Tibial artery (tissue), 4 donors: ENCODE results near the gene IQCH.

Experiments used
- DNase-seq, 2 donors: peaks; one replicate each; pipeline ENCODE4 v3.0.0-alpha.2; 2019
- H3K27ac ChIP-seq, 2 donors: fragments of 200-600 bp; sonication (generic) in 1 of 2; 1 replicate in 1 of 2; 2 replicates in 1 of 2; pipeline ENCODE4 v1.5.1; 2018 to 2019; ENCODE audit warnings: mild to moderate bottlenecking in 1 of 2
- H3K27me3 ChIP-seq, 2 donors: fragments of 200-600 bp; sonication (generic) in 1 of 2; one replicate each; pipeline versions ENCODE4 v1.5.1 to v1.6.0; 2016 to 2019
- H3K36me3 ChIP-seq, 3 donors: fragments of 200-600 bp; sonication (generic) in 2 of 3; one replicate each; pipeline ENCODE4 v1.5.1; 2016 to 2019; ENCODE audit warnings: mild to moderate bottlenecking in 2 of 3
- H3K4me1 ChIP-seq, 4 donors: fragments of 200-600 bp; sonication (generic) in 2 of 4; 1 replicate in 3 of 4; 2 replicates in 1 of 4; pipeline ENCODE4 v1.5.1; 2016 to 2019
- H3K4me3 ChIP-seq, 2 donors: fragments of 200-600 bp; sonication (generic) in 1 of 2; 1 replicate in 1 of 2; 2 replicates in 1 of 2; pipeline ENCODE4 v1.5.1; 2018 to 2019; ENCODE audit warnings: mild to moderate bottlenecking in 2 of 2
- H3K9me3 ChIP-seq, 3 donors: fragments of 200-600 bp; sonication (generic) in 1 of 3; one replicate each; pipeline ENCODE4 v1.5.1; 2016 to 2019
- CTCF ChIP-seq, 2 experiments: fragments of 200-600 bp in 1 of 2; fragments of 450-650 bp in 1 of 2; IDR thresholded peaks; one replicate each; pipeline ENCODE4 v1.5.1; 2017 to 2019; ENCODE audit warnings: antibody characterized with exemption in 2 of 2, mild to moderate bottlenecking in 1 of 2, moderate library complexity in 1 of 2
- intact Hi-C: fragments of 100-400 bp; cut with DNase I; formaldehyde crosslinking; loops from one replicate; pipeline ENCODE4 v1.15.0; 2023; ENCODE audit warnings: low total_unique reads

Gene IQCH

GRCh38 chr15:67319961-67320360, 65.4 kb downstream of the IQCH start:
- no peak overlapping the region for H3K4me3 ChIP-seq
- H3K9me3 ChIP-seq, result no peaks in the 10 kb centered on the region
- no peaks in the 10 kb centered on the region for H3K27me3 ChIP-seq
- TF ChIP-seq CTCF (IDR thresholded peaks at IDR 0.05), result no peak
- no peaks in the 10 kb centered on the region for H3K36me3 ChIP-seq
- DNase-seq, result no peak
- no peak overlapping the region for H3K27ac ChIP-seq
- H3K4me1 ChIP-seq, result no peaks in the 10 kb centered on the region
- intact Hi-C loops, result no loop called here

- Histone ChIP-seq H3K27ac (no peak overlapping the region), H3K36me3 (no peaks in the 10 kb centered on the region), H3K9me3 (no peaks in the 10 kb centered on the region), H3K4me1 (no peaks in the 10 kb centered on the region), H3K27me3 (no peaks in the 10 kb centered on the region), H3K4me3 (no peak overlapping the region)
- no peak for DNase-seq
- TF ChIP-seq CTCF (IDR thresholded peaks at IDR 0.05), result no peak
- intact Hi-C loops, result no loop called here
Measured at GRCh38 chr15:67321352-67321751, 66.8 kb downstream of the IQCH start.

DNA sequence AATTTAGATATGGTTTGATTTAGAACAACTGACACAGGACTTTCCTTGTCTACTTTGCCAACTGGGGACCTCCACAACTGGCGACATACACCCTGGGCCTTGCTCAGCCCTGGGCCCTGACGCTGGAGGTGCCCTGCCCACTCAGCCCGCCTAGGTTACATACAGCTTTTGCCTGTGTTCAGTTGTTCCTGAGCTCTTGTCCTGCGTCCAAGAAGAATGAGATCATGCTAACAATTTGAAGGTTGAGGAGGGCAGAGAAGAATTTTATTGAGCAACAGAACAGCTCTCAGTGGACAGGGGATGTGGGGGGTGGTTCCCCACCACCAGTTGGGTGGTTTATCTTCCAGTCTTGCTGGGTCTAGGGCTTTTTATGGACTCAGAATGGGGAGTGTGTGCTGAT, 67.9 kb downstream of the IQCH start:
- Histone ChIP-seq H3K4me3 (no peak overlapping the region), H3K27ac (no peak overlapping the region), H3K4me1 (no peaks in the 10 kb centered on the region), H3K9me3 (peaks cover 0 to 7% (median 4%) of the 10 kb centered on the region in 3 donors), H3K36me3 (no peaks in the 10 kb centered on the region), H3K27me3 (no peaks in the 10 kb centered on the region)
- intact Hi-C loops, result no loop called here
- TF ChIP-seq CTCF (IDR thresholded peaks at IDR 0.05), result no peak
- no peak for DNase-seq

GRCh38 chr15:67327312-67327711, 72.7 kb downstream of the IQCH start:
- intact Hi-C loops, result no loop called here
- Histone ChIP-seq H3K4me1 (no peaks in the 10 kb centered on the region), H3K27ac (no peak overlapping the region), H3K36me3 (no peaks in the 10 kb centered on the region), H3K27me3 (no peaks in the 10 kb centered on the region), H3K4me3 (no peak overlapping the region), H3K9me3 (peaks cover 0 to 11% (median 5%) of the 10 kb centered on the region in 3 donors)
- DNase-seq, result no peak
- no peak for TF ChIP-seq CTCF (IDR thresholded peaks at IDR 0.05)

GRCh38 chr15:67327737-67328136, 73.2 kb downstream of the IQCH start:
- no peak for DNase-seq
- H3K4me1 ChIP-seq, result no peaks in the 10 kb centered on the region
- H3K36me3 ChIP-seq, result no peaks in the 10 kb centered on the region
- no peak overlapping the region for H3K4me3 ChIP-seq
- no peak for TF ChIP-seq CTCF (IDR thresholded peaks at IDR 0.05)
- intact Hi-C loops, result no loop called here
- no peaks in the 10 kb centered on the region for H3K27me3 ChIP-seq
- peaks cover 0 to 11% (median 5%) of the 10 kb centered on the region in 3 donors for H3K9me3 ChIP-seq
- no peak overlapping the region for H3K27ac ChIP-seq
